ENCODE results near the gene SPTLC2. TPM values are rescaled to one million over a fixed set of nuclear protein-coding genes. Genes with fewer than 3 reads are reported as not detected.
A peak's percentile ranks its signal among the peaks of the same experiment; 100 is the strongest.

The SPTLC2 gene
- total RNA-seq, 1 donor from 2014 or later, result 12.3 TPM

DNA sequence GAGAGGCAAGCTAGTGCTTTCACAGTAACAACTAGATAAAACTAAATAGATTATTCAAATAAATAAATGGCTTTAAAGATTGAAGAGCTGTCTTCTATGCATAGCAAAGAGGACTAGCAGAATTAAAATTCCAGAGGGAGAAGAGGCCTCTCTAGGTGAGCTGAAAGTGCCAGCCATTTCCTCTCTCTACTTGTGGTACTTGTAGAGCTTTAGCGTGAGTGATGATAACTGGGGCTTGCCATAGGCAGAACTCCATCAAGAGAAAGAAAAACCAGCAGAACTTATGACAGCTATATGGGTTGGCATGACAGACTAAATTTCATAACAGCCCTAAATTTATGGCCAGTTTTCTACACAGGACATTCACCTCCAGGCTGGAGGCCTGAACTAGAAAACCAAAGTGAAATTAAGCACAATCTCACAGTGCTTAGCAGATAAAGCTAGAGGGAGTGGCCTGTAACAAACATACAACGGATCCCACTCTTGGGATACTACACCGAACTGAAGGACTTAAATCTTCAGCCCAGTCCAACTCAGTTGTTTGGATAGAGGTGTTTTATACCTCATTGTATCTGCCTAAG is 11.0 kb downstream of the SPTLC2 start:
- Histone ChIP-seq H3K27me3 (no peaks in the 10 kb centered on the region), H4K20me1 (ENCODE audit: low read depth) (no peaks in the 10 kb centered on the region)
- no peak overlapping the region for H3K4me3 Mint-ChIP-seq

GRCh38 chr14:77603654-77604255 is 12.7 kb downstream of the SPTLC2 start:
- Mint-ChIP-seq H3K9me3 (peaks cover 9% of the 10 kb centered on the region), H3K27me3 (ENCODE audit: insufficient read depth, low read depth) (no peaks in the 10 kb centered on the region), H3K36me3 (peaks cover 8% of the 10 kb centered on the region), H3K4me3 (no peak overlapping the region), H3K4me1 (peaks cover 10% of the 10 kb centered on the region), H3K27ac (peak overlapping the region; percentile 82)
- no peaks in the 10 kb centered on the region for H4K20me1 ChIP-seq (ENCODE audit: low read depth)
- no peak overlapping the region for H3K4me2 ChIP-seq
- no peak overlapping the region for H2AFZ ChIP-seq (replicated peaks)
- no peaks in the 10 kb centered on the region for H3K36me3 ChIP-seq
- H3F3A ChIP-seq (ENCODE audit: low read depth), result peaks cover 5% of the 10 kb centered on the region
- DNase-seq (ENCODE audit: low spot score), result no peak
- H3K4me3 ChIP-seq, result no peak overlapping the region
- H3K27ac ChIP-seq, result no peak overlapping the region
- TF ChIP-seq, protein P1, sequence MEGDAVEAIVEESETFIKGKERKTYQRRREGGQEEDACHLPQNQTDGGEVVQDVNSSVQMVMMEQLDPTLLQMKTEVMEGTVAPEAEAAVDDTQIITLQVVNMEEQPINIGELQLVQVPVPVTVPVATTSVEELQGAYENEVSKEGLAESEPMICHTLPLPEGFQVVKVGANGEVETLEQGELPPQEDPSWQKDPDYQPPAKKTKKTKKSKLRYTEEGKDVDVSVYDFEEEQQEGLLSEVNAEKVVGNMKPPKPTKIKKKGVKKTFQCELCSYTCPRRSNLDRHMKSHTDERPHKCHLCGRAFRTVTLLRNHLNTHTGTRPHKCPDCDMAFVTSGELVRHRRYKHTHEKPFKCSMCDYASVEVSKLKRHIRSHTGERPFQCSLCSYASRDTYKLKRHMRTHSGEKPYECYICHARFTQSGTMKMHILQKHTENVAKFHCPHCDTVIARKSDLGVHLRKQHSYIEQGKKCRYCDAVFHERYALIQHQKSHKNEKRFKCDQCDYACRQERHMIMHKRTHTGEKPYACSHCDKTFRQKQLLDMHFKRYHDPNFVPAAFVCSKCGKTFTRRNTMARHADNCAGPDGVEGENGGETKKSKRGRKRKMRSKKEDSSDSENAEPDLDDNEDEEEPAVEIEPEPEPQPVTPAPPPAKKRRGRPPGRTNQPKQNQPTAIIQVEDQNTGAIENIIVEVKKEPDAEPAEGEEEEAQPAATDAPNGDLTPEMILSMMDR (IDR thresholded peaks at IDR 0.05), result peak; percentile 33
- TF ChIP-seq EZH2 (IDR thresholded peaks at IDR 0.05) (no peak), EZH2phosphoT487 (IDR thresholded peaks at IDR 0.05) (no peak)
- H3K9me3 ChIP-seq (ENCODE audit: low read depth), result no peaks in the 10 kb centered on the region
- no peak overlapping the region for H3K9ac ChIP-seq
- peaks cover 21% of the 10 kb centered on the region for H3K79me2 ChIP-seq (ENCODE audit: low read depth)
- H3K4me1 ChIP-seq, result peaks cover 9% of the 10 kb centered on the region
- H3K27me3 ChIP-seq, result no peaks in the 10 kb centered on the region

More for the DNA sequence above, 11.0 kb downstream of the SPTLC2 start:
- H3K4me1 ChIP-seq, result peaks cover 9% of the 10 kb centered on the region
- peaks cover 9% of the 10 kb centered on the region for H3K9me3 Mint-ChIP-seq
- no peak overlapping the region for H3K27ac ChIP-seq
- peaks cover 8% of the 10 kb centered on the region for H3K36me3 Mint-ChIP-seq
- no peaks in the 10 kb centered on the region for H3K27me3 Mint-ChIP-seq (ENCODE audit: insufficient read depth, low read depth)
- H3K9me3 ChIP-seq (ENCODE audit: low read depth), result no peaks in the 10 kb centered on the region
- H3K4me2 ChIP-seq, result no peak overlapping the region
- H3K27ac Mint-ChIP-seq, result no peak overlapping the region
- H2AFZ ChIP-seq (replicated peaks), result no peak overlapping the region
- H3K9ac ChIP-seq, result no peak overlapping the region
- no peaks in the 10 kb centered on the region for H3K36me3 ChIP-seq
- peaks cover 21% of the 10 kb centered on the region for H3K79me2 ChIP-seq (ENCODE audit: low read depth)
- DNase-seq (ENCODE audit: low spot score), result no peak
- H3K4me1 Mint-ChIP-seq, result peaks cover 10% of the 10 kb centered on the region
- no peak overlapping the region for H3K4me3 ChIP-seq
- peaks cover 5% of the 10 kb centered on the region for H3F3A ChIP-seq (ENCODE audit: low read depth)
- TF ChIP-seq, protein P1 (IDR thresholded peaks at IDR 0.05), result no peak
- TF ChIP-seq EZH2phosphoT487 (IDR thresholded peaks at IDR 0.05), result no peak
- TF ChIP-seq EZH2 (IDR thresholded peaks at IDR 0.05), result no peak

- H3K9me3 ChIP-seq (ENCODE audit: low read depth), result no peaks in the 10 kb centered on the region
- H3K4me2 ChIP-seq, result no peak overlapping the region
- Mint-ChIP-seq H3K4me1 (peaks cover 4% of the 10 kb centered on the region), H3K27me3 (ENCODE audit: insufficient read depth, low read depth) (no peaks in the 10 kb centered on the region), H3K27ac (no peak overlapping the region), H3K9me3 (peaks cover 9% of the 10 kb centered on the region), H3K4me3 (no peak overlapping the region), H3K36me3 (peaks cover 8% of the 10 kb centered on the region)
- DNase-seq (ENCODE audit: low spot score), result no peak
- TF ChIP-seq, protein P1 (IDR thresholded peaks at IDR 0.05), result no peak
- TF ChIP-seq EZH2phosphoT487 (IDR thresholded peaks at IDR 0.05), result no peak
- TF ChIP-seq EZH2 (IDR thresholded peaks at IDR 0.05), result no peak
- peaks cover 5% of the 10 kb centered on the region for H3F3A ChIP-seq (ENCODE audit: low read depth)
- no peak overlapping the region for H3K4me3 ChIP-seq
- peaks cover 21% of the 10 kb centered on the region for H3K79me2 ChIP-seq (ENCODE audit: low read depth)
- H3K27ac ChIP-seq, result no peak overlapping the region
- no peaks in the 10 kb centered on the region for H3K27me3 ChIP-seq
- H3K36me3 ChIP-seq, result no peaks in the 10 kb centered on the region
- H4K20me1 ChIP-seq (ENCODE audit: low read depth), result no peaks in the 10 kb centered on the region
- no peak overlapping the region for H2AFZ ChIP-seq (replicated peaks)
- H3K4me1 ChIP-seq, result peaks cover 8% of the 10 kb centered on the region
- H3K9ac ChIP-seq, result no peak overlapping the region
Measured at GRCh38 chr14:77603031-77603430, 13.4 kb downstream of the SPTLC2 start.
